A673 (cell line): ENCODE measurements around the gene NCCRP1.

ENCODE experiments used
- CTCF ChIP-seq: fragments of 300-800, 200-600 bp; sonication (generic); conservative IDR thresholded peaks from 2 replicates; pipeline ENCODE4 v1.5.1; 2017; ENCODE audit warnings: low read depth, mild to moderate bottlenecking, antibody characterized with exemption, low read length, moderate library complexity, mixed read lengths
- EZH2 ChIP-seq: fragments of 200-600 bp; sonication (generic); IDR thresholded peaks from 2 replicates; pipeline ENCODE4 v1.6.1; 2017; ENCODE audit warnings: borderline replicate concordance, low read depth, mild to moderate bottlenecking, mixed read lengths, antibody characterized with exemption, low read length; ENCODE audit not compliant: poor library complexity, severe bottlenecking

GRCh38 chr19:39174142-39174541, 22.6 kb upstream of the NCCRP1 start:
- no peak for TF ChIP-seq CTCF
- TF ChIP-seq EZH2, result no peak
